Measurements from ENCODE around the gene HS6ST1.
A peak's percentile ranks its signal among the peaks of the same experiment; 100 is the strongest.

Gene HS6ST1

GRCh38 chr2:128261245-128262128 lies 57.2 kb downstream of the HS6ST1 start:
- CTCF ChIA-PET = interaction anchor here (0.5 kb wide), 1 partner anchor 67 kb away, joined by 3 read pairs; no protein-coding TSS in a partner anchor
- no peaks in the 10 kb centered on the region for H3K9me3 ChIP-seq (ENCODE audit: control insufficient read depth, insufficient read depth, low read depth, low read length)
- H3K4me3 ChIP-seq (ENCODE audit: low read depth, low read length) = no peak overlapping the region
- H3K27ac ChIP-seq (ENCODE audit: extremely low read depth, low read depth, low read length) = no peak overlapping the region
- TF ChIP-seq ZBTB21 (tag by site-specific recombination; IDR thresholded peaks at IDR 0.05) = no peak
- TF ChIP-seq ZNF654 (tag by site-specific recombination; IDR thresholded peaks at IDR 0.05; ENCODE audit: low read depth) = no peak
- no peak for TF ChIP-seq SALL2 (tag by site-specific recombination; IDR thresholded peaks at IDR 0.05; ENCODE audit: borderline replicate concordance)
- no peak for TF ChIP-seq KLF9 (tag by site-specific recombination; IDR thresholded peaks at IDR 0.05; ENCODE audit: low read depth)
- no peak for TF ChIP-seq ZNF19 (tag by site-specific recombination; IDR thresholded peaks at IDR 0.05; ENCODE audit: low read depth)
- no peak for TF ChIP-seq ZNF302 (tag by site-specific recombination; IDR thresholded peaks at IDR 0.05; ENCODE audit: low read depth)
- TF ChIP-seq ZIC2 (tag by site-specific recombination; IDR thresholded peaks at IDR 0.05) = peak; percentile 98
- TF ChIP-seq ZNF791 (tag by site-specific recombination; IDR thresholded peaks at IDR 0.05) = no peak
- no peak for TF ChIP-seq ZNF133 (tag by site-specific recombination; IDR thresholded peaks at IDR 0.05)
- no peak for TF ChIP-seq SP2 (tag by site-specific recombination; IDR thresholded peaks at IDR 0.05)
- TF ChIP-seq EGR2 (tag by site-specific recombination; IDR thresholded peaks at IDR 0.05; ENCODE audit: low read depth) = peak; percentile 52
- TF ChIP-seq ZFHX2 (tag by site-specific recombination; conservative IDR thresholded peaks at IDR 0.05) = peak; percentile 55
- no peak for TF ChIP-seq ZNF37A (tag by site-specific recombination; IDR thresholded peaks at IDR 0.05)
- H3K36me3 ChIP-seq (ENCODE audit: control insufficient read depth in 2 of 2, insufficient read depth in 1 of 2, low read length in 2 of 2) = peaks cover 0 to 2% of the 10 kb centered on the region in 2 experiments; a peak in 1 of 3 replicates
- POLR2A ChIA-PET = no interaction called here
- H3K4me1 ChIP-seq (ENCODE audit: control insufficient read depth, insufficient read depth, low read length) = no peaks in the 10 kb centered on the region

- Histone ChIP-seq H3K36me3 (ENCODE audit: control insufficient read depth in 2 of 2, insufficient read depth in 1 of 2, low read length in 2 of 2) (no peaks in the 10 kb centered on the region), H3K4me3 (ENCODE audit: low read depth, low read length) (no peak overlapping the region), H3K27ac (ENCODE audit: extremely low read depth, low read depth, low read length) (no peak overlapping the region), H3K4me1 (ENCODE audit: control insufficient read depth, insufficient read depth, low read length) (no peaks in the 10 kb centered on the region), H3K9me3 (ENCODE audit: control insufficient read depth, insufficient read depth, low read depth, low read length) (no peaks in the 10 kb centered on the region)
- CTCF ChIA-PET = interaction anchor here (0.5 kb wide), 1 partner anchor 68 kb away, joined by 3 read pairs; no protein-coding TSS in a partner anchor
- TF ChIP-seq ZIC2 (tag by site-specific recombination; IDR thresholded peaks at IDR 0.05) (peak; percentile 86), SCRT1 (tag by site-specific recombination; IDR thresholded peaks at IDR 0.05; ENCODE audit: borderline replicate concordance) (no peak)
- POLR2A ChIA-PET = no interaction called here
These were observed 58.2 kb downstream of the HS6ST1 start for GRCh38 chr2:128260239-128261138.

GRCh38 chr2:128259585-128259984 lies 59.1 kb downstream of the HS6ST1 start:
- Histone ChIP-seq H3K4me3 (ENCODE audit: low read depth, low read length) (no peak overlapping the region), H3K27ac (ENCODE audit: extremely low read depth, low read depth, low read length) (no peak overlapping the region), H3K36me3 (ENCODE audit: control insufficient read depth in 2 of 2, insufficient read depth in 1 of 2, low read length in 2 of 2) (no peaks in the 10 kb centered on the region), H3K4me1 (ENCODE audit: control insufficient read depth, insufficient read depth, low read length) (no peaks in the 10 kb centered on the region), H3K9me3 (ENCODE audit: control insufficient read depth, insufficient read depth, low read depth, low read length) (no peaks in the 10 kb centered on the region)
- POLR2A ChIA-PET = no interaction called here
- CTCF ChIA-PET = interaction anchor here (0.6 kb wide), 1 partner anchor 10 kb away, joined by 4 read pairs; no protein-coding TSS in a partner anchor
- no peak for TF ChIP-seq TCF7L2 (IDR thresholded peaks at IDR 0.05; ENCODE audit: borderline replicate concordance, low read depth, low read length)
- TF ChIP-seq HOXC10 (CRISPR knock-in tag; IDR thresholded peaks at IDR 0.05) = no peak
- no peak for TF ChIP-seq ZSCAN16 (tag by site-specific recombination; IDR thresholded peaks at IDR 0.05)
- TF ChIP-seq SCRT1 (tag by site-specific recombination; IDR thresholded peaks at IDR 0.05; ENCODE audit: borderline replicate concordance) = no peak
- TF ChIP-seq ZBTB21 (tag by site-specific recombination; IDR thresholded peaks at IDR 0.05) = no peak
- TF ChIP-seq ZNF362 (tag by site-specific recombination; IDR thresholded peaks at IDR 0.05) = no peak
- no peak for TF ChIP-seq ZNF561 (tag by site-specific recombination; IDR thresholded peaks at IDR 0.05; ENCODE audit: borderline replicate concordance)
- no peak for TF ChIP-seq REST (tag by site-specific recombination; IDR thresholded peaks at IDR 0.05)
- no peak for TF ChIP-seq ZNF660 (tag by site-specific recombination; IDR thresholded peaks at IDR 0.05)
- no peak for TF ChIP-seq ZNF311 (tag by site-specific recombination; IDR thresholded peaks at IDR 0.05; ENCODE audit: borderline replicate concordance)
